DND-41 (cell line): ENCODE results near the gene REN.

ENCODE experiments used
- EZH2 ChIP-seq: IDR thresholded peaks from 3 replicates; pipeline ENCODE4 v1.6.1; 2012; ENCODE audit warnings: borderline replicate concordance, low read depth, mild to moderate bottlenecking, moderate library complexity, low read length, inconsistent platforms; ENCODE audit not compliant: severe bottlenecking
- TF ChIP-seq, protein P1 (sequence below): IDR thresholded peaks from 2 replicates; pipeline ENCODE4 v1.5.1; 2012; ENCODE audit warnings: borderline replicate concordance, low read length, moderate library complexity, mild to moderate bottlenecking; ENCODE audit not compliant: poor library complexity, severe bottlenecking; ENCODE audit errors: extremely low read depth

- TF ChIP-seq, protein P1, sequence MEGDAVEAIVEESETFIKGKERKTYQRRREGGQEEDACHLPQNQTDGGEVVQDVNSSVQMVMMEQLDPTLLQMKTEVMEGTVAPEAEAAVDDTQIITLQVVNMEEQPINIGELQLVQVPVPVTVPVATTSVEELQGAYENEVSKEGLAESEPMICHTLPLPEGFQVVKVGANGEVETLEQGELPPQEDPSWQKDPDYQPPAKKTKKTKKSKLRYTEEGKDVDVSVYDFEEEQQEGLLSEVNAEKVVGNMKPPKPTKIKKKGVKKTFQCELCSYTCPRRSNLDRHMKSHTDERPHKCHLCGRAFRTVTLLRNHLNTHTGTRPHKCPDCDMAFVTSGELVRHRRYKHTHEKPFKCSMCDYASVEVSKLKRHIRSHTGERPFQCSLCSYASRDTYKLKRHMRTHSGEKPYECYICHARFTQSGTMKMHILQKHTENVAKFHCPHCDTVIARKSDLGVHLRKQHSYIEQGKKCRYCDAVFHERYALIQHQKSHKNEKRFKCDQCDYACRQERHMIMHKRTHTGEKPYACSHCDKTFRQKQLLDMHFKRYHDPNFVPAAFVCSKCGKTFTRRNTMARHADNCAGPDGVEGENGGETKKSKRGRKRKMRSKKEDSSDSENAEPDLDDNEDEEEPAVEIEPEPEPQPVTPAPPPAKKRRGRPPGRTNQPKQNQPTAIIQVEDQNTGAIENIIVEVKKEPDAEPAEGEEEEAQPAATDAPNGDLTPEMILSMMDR = no peak
- TF ChIP-seq EZH2 = no peak
Observed at GRCh38 chr1:204202481-204202880, 36.3 kb upstream of the REN start.
